ENCODE results near the gene RAB36.

DNA sequence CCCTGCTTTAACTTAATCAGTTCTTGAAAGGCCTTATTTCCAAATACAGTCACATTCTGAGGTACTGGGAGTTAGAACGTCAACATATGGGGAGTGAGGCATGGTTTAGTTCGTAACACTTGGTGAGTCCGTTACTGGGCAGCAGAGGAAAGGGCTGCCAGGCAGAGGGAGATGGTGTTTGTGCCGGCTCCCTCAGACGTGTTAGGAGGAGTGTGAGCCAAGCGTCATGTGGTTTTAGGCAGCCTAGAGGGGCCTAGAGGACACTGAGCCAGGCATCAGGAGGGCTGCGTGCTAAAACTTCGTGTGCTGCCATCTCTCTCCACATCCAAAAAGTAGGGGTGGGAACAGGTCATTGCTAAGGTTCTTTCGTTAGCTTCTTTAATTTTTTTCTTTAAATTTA is 45.2 kb downstream of the RAB36 start:
- TF ChIP-seq, protein P1, sequence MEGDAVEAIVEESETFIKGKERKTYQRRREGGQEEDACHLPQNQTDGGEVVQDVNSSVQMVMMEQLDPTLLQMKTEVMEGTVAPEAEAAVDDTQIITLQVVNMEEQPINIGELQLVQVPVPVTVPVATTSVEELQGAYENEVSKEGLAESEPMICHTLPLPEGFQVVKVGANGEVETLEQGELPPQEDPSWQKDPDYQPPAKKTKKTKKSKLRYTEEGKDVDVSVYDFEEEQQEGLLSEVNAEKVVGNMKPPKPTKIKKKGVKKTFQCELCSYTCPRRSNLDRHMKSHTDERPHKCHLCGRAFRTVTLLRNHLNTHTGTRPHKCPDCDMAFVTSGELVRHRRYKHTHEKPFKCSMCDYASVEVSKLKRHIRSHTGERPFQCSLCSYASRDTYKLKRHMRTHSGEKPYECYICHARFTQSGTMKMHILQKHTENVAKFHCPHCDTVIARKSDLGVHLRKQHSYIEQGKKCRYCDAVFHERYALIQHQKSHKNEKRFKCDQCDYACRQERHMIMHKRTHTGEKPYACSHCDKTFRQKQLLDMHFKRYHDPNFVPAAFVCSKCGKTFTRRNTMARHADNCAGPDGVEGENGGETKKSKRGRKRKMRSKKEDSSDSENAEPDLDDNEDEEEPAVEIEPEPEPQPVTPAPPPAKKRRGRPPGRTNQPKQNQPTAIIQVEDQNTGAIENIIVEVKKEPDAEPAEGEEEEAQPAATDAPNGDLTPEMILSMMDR (IDR thresholded peaks at IDR 0.05): no peak
- no peak for TF ChIP-seq POLR2A (IDR thresholded peaks at IDR 0.05)
